Choroid plexus epithelial cell (primary cell): Measurements from ENCODE around the gene CNDP1.

Source experiments
- DNase-seq: peaks from one replicate; pipeline ENCODE4 v3.0.0-alpha.2; 2010; ENCODE audit warnings: low read depth
- H3K4me3 ChIP-seq: 2 replicates; pipeline ENCODE4 v1.5.1; 2011; ENCODE audit warnings: low read depth, mild to moderate bottlenecking, control low read depth, low read length, moderate library complexity
- CTCF ChIP-seq: conservative IDR thresholded peaks from 2 replicates; pipeline ENCODE4 v1.5.1; 2011; ENCODE audit warnings: low read depth, mild to moderate bottlenecking, control low read depth, inconsistent platforms, low read length, moderate library complexity

CNDP1 gene

GRCh38 chr18:74493689-74494088, 40.6 kb upstream of the CNDP1 start:
- peak; percentile 87 for DNase-seq
- peak; percentile 77 for TF ChIP-seq CTCF
- H3K4me3 ChIP-seq = no peak overlapping the region

DNA sequence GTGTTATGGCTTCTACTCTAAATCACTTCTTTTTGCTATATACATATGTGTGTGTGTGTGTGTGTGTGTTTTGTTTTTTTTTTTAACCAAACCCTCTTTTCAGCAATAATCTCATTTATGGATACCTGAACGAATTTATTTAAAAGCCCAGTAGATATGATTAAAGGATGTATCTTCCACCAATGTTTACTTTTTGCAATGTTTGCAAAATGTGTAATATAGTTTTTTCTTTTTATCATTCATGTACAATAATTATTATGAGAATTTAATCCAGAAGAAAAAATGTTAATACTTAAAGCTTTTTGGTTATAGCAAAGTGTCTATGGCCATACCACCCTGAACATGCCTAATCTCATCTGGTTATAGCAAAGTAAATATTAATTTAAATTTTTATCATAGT, 39.8 kb upstream of the CNDP1 start:
- TF ChIP-seq CTCF = no peak
- no peak for DNase-seq

GRCh38 chr18:74495581-74496507, 38.5 kb upstream of the CNDP1 start, which contains the start of gene CNDP2:
Gene CNDP2 (plus strand): TSS chr18:74496363. CDS start chr18:74499974, 3,611 bp downstream.
- H3K4me3 ChIP-seq = peak within 1 kb of the TSS; percentile 96
- DNase-seq = peak; percentile 99
- TF ChIP-seq CTCF = no peak

More for the DNA sequence above, 39.8 kb upstream of the CNDP1 start:
- H3K4me3 ChIP-seq = no peak overlapping the region

GRCh38 chr18:74496508-74497323, 37.6 kb upstream of the CNDP1 start:
- TF ChIP-seq CTCF = peak; percentile 7
- H3K4me3 ChIP-seq = peak overlapping the region; percentile 96
- peak; percentile 50 for DNase-seq

GRCh38 chr18:74497324-74497676, 37.0 kb upstream of the CNDP1 start:
- TF ChIP-seq CTCF = no peak
- DNase-seq = no peak
- H3K4me3 ChIP-seq = peak overlapping the region; percentile 96

DNA sequence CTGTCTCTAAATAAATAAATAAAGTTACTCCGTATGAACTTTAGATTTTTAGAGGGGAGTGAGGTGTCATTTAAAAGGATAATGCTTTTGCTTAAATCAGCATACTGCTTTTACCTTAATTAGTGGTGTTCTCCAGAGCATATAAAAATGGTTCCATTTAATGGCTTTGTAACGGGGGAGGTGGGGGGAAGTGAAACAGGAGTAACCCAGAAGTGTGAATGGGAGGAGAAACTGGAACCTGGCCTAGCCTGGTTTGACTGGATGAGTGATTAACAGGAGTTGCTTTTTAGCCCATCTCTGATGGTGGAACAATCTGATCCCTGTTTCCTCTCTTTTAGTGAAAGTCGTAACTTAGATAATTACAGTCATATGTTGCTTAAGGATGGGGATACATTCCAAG, 36.5 kb upstream of the CNDP1 start:
- TF ChIP-seq CTCF = no peak
- DNase-seq = no peak
- H3K4me3 ChIP-seq = no peak overlapping the region
